Muscle layer of duodenum (tissue), 2 donors: ENCODE results near the gene PTPN4.

Source experiments
- H3K27ac ChIP-seq: one replicate; pipeline ENCODE4 v1.7.0; 2013; ENCODE audit warnings: mild to moderate bottlenecking, low read length
- H3K27me3 ChIP-seq: one replicate; pipeline ENCODE4 v1.7.0; 2013; ENCODE audit warnings: low read depth, mild to moderate bottlenecking, control low read depth, low read length
- H3K36me3 ChIP-seq, 2 donors: one replicate each; pipeline ENCODE4 v1.7.0; 2013; ENCODE audit warnings: low read length in 2 of 2, control low read depth in 1 of 2, mild to moderate bottlenecking in 1 of 2; ENCODE audit not compliant: insufficient read depth in 2 of 2, control insufficient read depth in 1 of 2
- H3K4me1 ChIP-seq, 2 donors: one replicate each; pipeline ENCODE4 v1.7.0; 2013; ENCODE audit warnings: low read length in 2 of 2, mild to moderate bottlenecking in 2 of 2, control low read depth in 1 of 2, moderate library complexity in 1 of 2; ENCODE audit not compliant: insufficient read depth in 2 of 2, control insufficient read depth in 1 of 2
- H3K4me3 ChIP-seq, 2 donors: one replicate each; pipeline ENCODE4 v1.7.0; 2013; ENCODE audit warnings: low read length in 2 of 2, low read depth in 1 of 2, mild to moderate bottlenecking in 1 of 2
- H3K9me3 ChIP-seq, 2 donors: one replicate each; pipeline ENCODE4 v1.7.0; 2013; ENCODE audit warnings: low read length in 2 of 2, control low read depth in 1 of 2, mild to moderate bottlenecking in 1 of 2; ENCODE audit not compliant: control insufficient read depth in 1 of 2
- donor health status: healthy.

PTPN4 gene

GRCh38 chr2:119721043-119721442 lies 38.7 kb upstream of the PTPN4 start:
- H3K4me3 ChIP-seq = no peak overlapping the region

DNA sequence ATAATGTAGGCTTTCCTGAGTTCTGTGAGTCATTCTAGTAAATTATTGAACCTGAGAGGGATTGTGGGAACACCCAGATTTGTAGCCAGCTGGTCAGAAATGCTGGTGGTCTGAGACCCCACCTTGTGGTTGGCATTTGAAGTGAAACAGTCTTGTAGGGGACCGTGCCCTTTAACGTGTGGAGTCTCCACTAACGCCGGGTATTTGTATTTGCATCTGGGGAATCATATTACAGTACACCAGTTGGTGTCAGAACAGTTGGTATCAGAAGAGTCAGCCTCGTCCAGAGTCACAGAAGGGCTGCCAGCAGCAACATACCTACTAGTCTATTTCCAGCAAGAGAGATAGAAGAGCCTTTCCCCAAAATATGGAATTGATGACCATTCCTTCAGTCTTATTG lies 38.3 kb upstream of the PTPN4 start:
- Histone ChIP-seq H3K4me3 (no peak overlapping the region), H3K4me1 (no peaks in the 10 kb centered on the region), H3K27ac (no peak overlapping the region), H3K9me3 (no peaks in the 10 kb centered on the region), H3K36me3 (no peaks in the 10 kb centered on the region), H3K27me3 (no peaks in the 10 kb centered on the region)

More at GRCh38 chr2:119721043-119721442, 38.7 kb upstream of the PTPN4 start:
- no peaks in the 10 kb centered on the region for H3K36me3 ChIP-seq
- no peaks in the 10 kb centered on the region for H3K4me1 ChIP-seq
- H3K9me3 ChIP-seq = no peaks in the 10 kb centered on the region
- H3K27me3 ChIP-seq = no peaks in the 10 kb centered on the region
- no peak overlapping the region for H3K27ac ChIP-seq

- H3K36me3 ChIP-seq = no peaks in the 10 kb centered on the region
- H3K27ac ChIP-seq = no peak overlapping the region
- H3K27me3 ChIP-seq = no peaks in the 10 kb centered on the region
- no peaks in the 10 kb centered on the region for H3K4me1 ChIP-seq
- H3K4me3 ChIP-seq = no peak overlapping the region
- no peaks in the 10 kb centered on the region for H3K9me3 ChIP-seq
Observed at GRCh38 chr2:119721904-119722303, 37.8 kb upstream of the PTPN4 start.

GRCh38 chr2:119723186-119723585 lies 36.5 kb upstream of the PTPN4 start:
- Histone ChIP-seq H3K4me3 (no peak overlapping the region), H3K36me3 (no peaks in the 10 kb centered on the region), H3K27me3 (no peaks in the 10 kb centered on the region), H3K27ac (no peak overlapping the region), H3K9me3 (no peaks in the 10 kb centered on the region), H3K4me1 (no peaks in the 10 kb centered on the region)

- Histone ChIP-seq H3K9me3 (no peaks in the 10 kb centered on the region), H3K27me3 (no peaks in the 10 kb centered on the region), H3K36me3 (no peaks in the 10 kb centered on the region), H3K27ac (no peak overlapping the region), H3K4me3 (no peak overlapping the region), H3K4me1 (no peaks in the 10 kb centered on the region)
Observed at GRCh38 chr2:119723784-119724467, 35.8 kb upstream of the PTPN4 start.

- no peaks in the 10 kb centered on the region for H3K4me1 ChIP-seq
- no peaks in the 10 kb centered on the region for H3K36me3 ChIP-seq
- H3K4me3 ChIP-seq = no peak overlapping the region
- H3K27me3 ChIP-seq = no peaks in the 10 kb centered on the region
- no peak overlapping the region for H3K27ac ChIP-seq
- H3K9me3 ChIP-seq = no peaks in the 10 kb centered on the region
Observed at GRCh38 chr2:119724656-119725485, 34.9 kb upstream of the PTPN4 start.

DNA sequence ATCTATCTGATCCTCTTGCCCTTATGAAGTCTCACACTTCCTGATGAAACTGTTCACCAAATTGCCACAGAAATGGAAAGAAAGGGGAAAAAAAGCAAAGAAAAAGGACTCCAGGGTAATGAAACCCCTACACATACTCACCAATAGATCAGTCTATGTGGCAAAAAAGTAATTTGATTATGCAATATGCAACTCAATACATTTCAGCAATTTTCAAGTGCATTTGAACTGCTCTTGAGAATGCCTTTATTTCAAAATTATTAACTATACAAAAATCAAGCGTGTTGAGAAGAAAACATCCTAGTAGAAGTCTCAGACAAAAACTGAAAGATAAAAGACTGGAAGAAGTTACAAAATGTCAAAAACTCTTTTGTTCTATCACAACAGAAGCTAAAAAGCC lies 32.2 kb upstream of the PTPN4 start:
- H3K36me3 ChIP-seq = no peaks in the 10 kb centered on the region
- H3K27ac ChIP-seq = no peak overlapping the region
- no peaks in the 10 kb centered on the region for H3K9me3 ChIP-seq
- H3K4me1 ChIP-seq = no peaks in the 10 kb centered on the region
- no peak overlapping the region for H3K4me3 ChIP-seq
- H3K27me3 ChIP-seq = no peaks in the 10 kb centered on the region

DNA sequence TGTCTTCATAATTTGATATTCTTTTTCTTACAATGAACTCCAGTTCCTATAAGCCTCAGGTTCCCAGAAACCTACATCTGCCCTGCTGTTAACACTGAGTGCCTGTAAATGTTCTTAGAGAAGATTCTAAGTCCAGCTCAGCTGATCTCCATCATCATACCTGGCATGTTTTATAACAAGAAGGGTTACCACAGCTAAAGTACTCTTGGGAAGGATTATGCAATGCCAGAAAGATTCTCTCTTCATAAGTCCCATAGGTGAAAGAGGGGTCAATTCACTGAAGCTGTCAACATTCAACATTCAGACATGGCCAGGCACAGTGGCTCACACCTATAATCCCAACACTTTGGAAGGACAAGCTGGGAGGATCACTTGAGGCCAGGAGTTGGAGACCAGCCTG lies 31.3 kb upstream of the PTPN4 start:
- no peaks in the 10 kb centered on the region for H3K4me1 ChIP-seq
- no peak overlapping the region for H3K4me3 ChIP-seq
- H3K27ac ChIP-seq = no peak overlapping the region
- no peaks in the 10 kb centered on the region for H3K9me3 ChIP-seq
- no peaks in the 10 kb centered on the region for H3K36me3 ChIP-seq
- H3K27me3 ChIP-seq = no peaks in the 10 kb centered on the region

GRCh38 chr2:119730671-119731177 lies 29.0 kb upstream of the PTPN4 start:
- Histone ChIP-seq H3K9me3 (no peaks in the 10 kb centered on the region), H3K27ac (no peak overlapping the region), H3K4me3 (no peak overlapping the region), H3K4me1 (no peaks in the 10 kb centered on the region), H3K36me3 (no peaks in the 10 kb centered on the region), H3K27me3 (no peaks in the 10 kb centered on the region)

- no peak overlapping the region for H3K4me3 ChIP-seq
Observed at GRCh38 chr2:119731983-119732382, 27.7 kb upstream of the PTPN4 start.

DNA sequence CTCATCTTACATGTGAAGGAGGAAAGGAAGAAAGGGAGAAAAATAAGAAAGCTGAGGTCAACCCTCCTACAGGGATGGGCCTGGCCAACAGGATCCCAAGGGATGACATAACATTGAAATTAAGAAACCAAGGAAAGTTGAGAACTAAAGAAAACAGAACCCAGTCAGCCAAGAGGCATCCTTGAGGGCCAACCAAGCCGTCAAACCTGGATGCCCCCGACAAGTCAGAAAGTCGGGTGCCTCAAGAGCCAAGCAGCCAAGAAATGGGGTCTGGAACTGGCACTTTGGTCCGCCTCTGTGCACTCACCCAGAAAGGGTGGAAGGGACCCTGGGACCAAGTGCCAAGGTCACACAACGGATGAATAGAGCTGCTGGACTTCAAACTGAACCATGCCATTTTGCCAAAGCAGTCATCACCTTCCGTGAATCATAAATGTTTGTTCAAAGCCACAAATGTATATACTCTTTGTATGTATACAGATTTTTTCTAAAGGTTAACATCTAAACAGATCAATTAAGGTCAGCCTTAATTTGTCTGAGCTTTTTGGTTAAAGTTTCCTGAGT lies 27.0 kb upstream of the PTPN4 start:
- no peaks in the 10 kb centered on the region for H3K9me3 ChIP-seq
- no peak overlapping the region for H3K27ac ChIP-seq
- no peaks in the 10 kb centered on the region for H3K36me3 ChIP-seq
- no peaks in the 10 kb centered on the region for H3K4me1 ChIP-seq
- no peaks in the 10 kb centered on the region for H3K27me3 ChIP-seq
- H3K4me3 ChIP-seq = no peak overlapping the region

More at GRCh38 chr2:119731983-119732382, 27.7 kb upstream of the PTPN4 start:
- no peaks in the 10 kb centered on the region for H3K36me3 ChIP-seq
- H3K9me3 ChIP-seq = no peaks in the 10 kb centered on the region
- H3K27ac ChIP-seq = no peak overlapping the region
- no peaks in the 10 kb centered on the region for H3K27me3 ChIP-seq
- H3K4me1 ChIP-seq = no peaks in the 10 kb centered on the region
